ENCODE measurements around the gene SLC5A8.

Gene SLC5A8

GRCh38 chr12:101209319-101210302 is at the start of gene SLC5A8:
SLC5A8 (minus strand) TSS chr12:101210238; CDS start chr12:101209848, 390 bp downstream.
- DNase-seq (ENCODE audit: low spot score) = peak; percentile 16

GRCh38 chr12:101257357-101257756 is 47.3 kb upstream of the SLC5A8 start:
- DNase-seq (ENCODE audit: low spot score) = no peak
- no peak for FAIRE-seq

More at GRCh38 chr12:101209319-101210302, at the start of gene SLC5A8:
- no peak for FAIRE-seq

- FAIRE-seq = no peak
- no peak for DNase-seq (ENCODE audit: low spot score)
Observed at GRCh38 chr12:101256266-101256665, 46.2 kb upstream of the SLC5A8 start.

- no peak for DNase-seq (ENCODE audit: low spot score)
- no peak for FAIRE-seq
Observed at GRCh38 chr12:101243616-101244015, 33.6 kb upstream of the SLC5A8 start.

GRCh38 chr12:101243074-101243473 is 33.0 kb upstream of the SLC5A8 start:
- DNase-seq (ENCODE audit: low spot score) (no peak), FAIRE-seq (no peak)

- DNase-seq (ENCODE audit: low spot score) (no peak), FAIRE-seq (no peak)
Observed at GRCh38 chr12:101238800-101239329, 28.8 kb upstream of the SLC5A8 start.

- no peak for FAIRE-seq
- DNase-seq (ENCODE audit: low spot score) = no peak
Observed at GRCh38 chr12:101238306-101238705, 28.3 kb upstream of the SLC5A8 start.

- DNase-seq (ENCODE audit: low spot score) (no peak), FAIRE-seq (no peak)
Observed at GRCh38 chr12:101235686-101236085, 25.6 kb upstream of the SLC5A8 start.

GRCh38 chr12:101231636-101232035 is 21.6 kb upstream of the SLC5A8 start:
- FAIRE-seq = no peak
- no peak for DNase-seq (ENCODE audit: low spot score)

GRCh38 chr12:101230547-101230946 is 20.5 kb upstream of the SLC5A8 start:
- DNase-seq (ENCODE audit: low spot score) (peak; percentile 43), FAIRE-seq (no peak)

GRCh38 chr12:101229841-101230241 is 19.8 kb upstream of the SLC5A8 start:
- no peak for DNase-seq (ENCODE audit: low spot score)
- FAIRE-seq = no peak

GRCh38 chr12:101221301-101221700 is 11.3 kb upstream of the SLC5A8 start:
- FAIRE-seq (no peak), DNase-seq (ENCODE audit: low spot score) (no peak)

GRCh38 chr12:101216810-101217209 is 6.8 kb upstream of the SLC5A8 start:
- DNase-seq (ENCODE audit: low spot score) (no peak), FAIRE-seq (no peak)

GRCh38 chr12:101207086-101207780 is 2.8 kb downstream of the SLC5A8 start:
- no peak for DNase-seq (ENCODE audit: low spot score)

GRCh38 chr12:101204602-101205304 is 5.3 kb downstream of the SLC5A8 start:
- DNase-seq (ENCODE audit: low spot score) (no peak), FAIRE-seq (no peak)

More at GRCh38 chr12:101207086-101207780, 2.8 kb downstream of the SLC5A8 start:
- no peak for FAIRE-seq

GRCh38 chr12:101200824-101201223 is 9.2 kb downstream of the SLC5A8 start:
- FAIRE-seq (no peak), DNase-seq (ENCODE audit: low spot score) (no peak)

- DNase-seq (ENCODE audit: low spot score) (no peak), FAIRE-seq (no peak)
Observed at GRCh38 chr12:101200145-101200544, 9.9 kb downstream of the SLC5A8 start.

GRCh38 chr12:101186291-101186690 is 23.7 kb downstream of the SLC5A8 start:
- DNase-seq (ENCODE audit: low spot score) (no peak), FAIRE-seq (no peak)

- DNase-seq (ENCODE audit: low spot score) (no peak), FAIRE-seq (no peak)
Observed at GRCh38 chr12:101181776-101182175, 28.3 kb downstream of the SLC5A8 start.

- FAIRE-seq (no peak), DNase-seq (ENCODE audit: low spot score) (no peak)
Observed at GRCh38 chr12:101174541-101174940, 35.5 kb downstream of the SLC5A8 start.

- DNase-seq (ENCODE audit: low spot score) (no peak), FAIRE-seq (no peak)
Observed at GRCh38 chr12:101173197-101173749, 36.8 kb downstream of the SLC5A8 start.

Data from urothelium cell line (cell line).